Activated CD4-positive, alpha-beta T cell treated with anti-CD3 and anti-CD28 coated beads, Interleukin-2, amount 50 U/mL, for 16 hours (primary cell): ENCODE results near the gene HYOU1.

ENCODE experiments used
- DNase-seq: peaks from one replicate; pipeline ENCODE4 v3.0.0-alpha.2; 2020

HYOU1 gene

GRCh38 chr11:119016216-119017009 is 40.6 kb downstream of the HYOU1 start:
- no peak for DNase-seq

- no peak for DNase-seq
These were observed 41.9 kb downstream of the HYOU1 start for GRCh38 chr11:119015054-119015611.

GRCh38 chr11:119014209-119014924 is 42.6 kb downstream of the HYOU1 start:
- no peak for DNase-seq

GRCh38 chr11:119012629-119013170 is 44.3 kb downstream of the HYOU1 start:
- no peak for DNase-seq

- no peak for DNase-seq
These were observed 45.4 kb downstream of the HYOU1 start for GRCh38 chr11:119011476-119012053.

GRCh38 chr11:119006656-119007055 is 50.3 kb downstream of the HYOU1 start:
- no peak for DNase-seq

- no peak for DNase-seq
These were observed 56.1 kb downstream of the HYOU1 start for GRCh38 chr11:119000906-119001305.

- DNase-seq = no peak
These were observed 58.2 kb downstream of the HYOU1 start for GRCh38 chr11:118998822-118999221.

GRCh38 chr11:118998388-118998717 is 58.7 kb downstream of the HYOU1 start:
- DNase-seq = no peak

GRCh38 chr11:118997627-118998387 is 59.2 kb downstream of the HYOU1 start, which contains the start of gene CENATAC:
TSS of gene CENATAC (plus strand) at chr11:118998138. CDS start at chr11:118998198, 60 bp downstream.
- DNase-seq = peak; percentile 97

- DNase-seq = peak; percentile 76
These were observed 59.9 kb downstream of the HYOU1 start for GRCh38 chr11:118996926-118997626.
